ENCODE results near the gene HTRA2. TPM values are rescaled to one million over a fixed set of nuclear protein-coding genes. Genes with fewer than 3 reads are reported as not detected.
A peak's percentile ranks its signal among the peaks of the same experiment; 100 is the strongest.

The HTRA2 gene
- total and polyA plus RNA-seq, 9 of the 15 experiments (the other 6 are each of a cell fraction or from before 2014, with no cell fraction given) = 54.2 to 71.2 (median 65.8) TPM

- TF ChIP-seq CHD7 (IDR thresholded peaks at IDR 0.05; ENCODE audit: low read depth, low read length) (no peak), SIN3A (IDR thresholded peaks at IDR 0.05; ENCODE audit: borderline replicate concordance in 2 of 2, control insufficient read depth in 1 of 2, low read depth in 2 of 2, low read length in 2 of 2) (peak in 1 of 2 experiments; percentile 87; a peak in 1 of 4 replicates), ID3 (CRISPR knock-in tag; IDR thresholded peaks at IDR 0.05) (no peak), ID3 (tag; IDR thresholded peaks at IDR 0.05) (no peak), ZNF586 (CRISPR knock-in tag; conservative IDR thresholded peaks at IDR 0.05) (no peak), MIER1 (IDR thresholded peaks at IDR 0.05; ENCODE audit: low read depth) (peak; percentile 58; the same call in 1 of the 2 replicates), HDAC2 (IDR thresholded peaks at IDR 0.05) (peak; percentile 80), PKNOX1 (IDR thresholded peaks at IDR 0.05) (peak; percentile 21; the same call in 1 of the 2 replicates), ZNF740 (CRISPR knock-in tag; IDR thresholded peaks at IDR 0.05) (peak; percentile 89), ZNF740 (tag; IDR thresholded peaks at IDR 0.05) (peak in 1 of 2 experiments; percentile 85; a peak in 2 of 4 replicates), MTA1 (IDR thresholded peaks at IDR 0.05; ENCODE audit: borderline replicate concordance) (0 out of 2 replicates have a peak, but pooled peaks have one; percentile 15), ZBTB7A (IDR thresholded peaks at IDR 0.05; ENCODE audit: borderline replicate concordance, control insufficient read depth, low read depth, low read length) (0 out of 2 replicates have a peak, but pooled peaks have one; percentile 9)
These were observed 780 bp downstream of the HTRA2 start (continued) for GRCh38 chr2:74530239-74531187.

Data from K562 (cell line).